ENCODE results near the gene WASHC2C.
A peak's percentile ranks its signal among the peaks of the same experiment; 100 is the strongest.
"Not testable (repeated sequence)": the region's sequence is repeated elsewhere in the genome, so short reads cannot be mapped to it uniquely, and the experiment has no call there.

Gene WASHC2C

DNA sequence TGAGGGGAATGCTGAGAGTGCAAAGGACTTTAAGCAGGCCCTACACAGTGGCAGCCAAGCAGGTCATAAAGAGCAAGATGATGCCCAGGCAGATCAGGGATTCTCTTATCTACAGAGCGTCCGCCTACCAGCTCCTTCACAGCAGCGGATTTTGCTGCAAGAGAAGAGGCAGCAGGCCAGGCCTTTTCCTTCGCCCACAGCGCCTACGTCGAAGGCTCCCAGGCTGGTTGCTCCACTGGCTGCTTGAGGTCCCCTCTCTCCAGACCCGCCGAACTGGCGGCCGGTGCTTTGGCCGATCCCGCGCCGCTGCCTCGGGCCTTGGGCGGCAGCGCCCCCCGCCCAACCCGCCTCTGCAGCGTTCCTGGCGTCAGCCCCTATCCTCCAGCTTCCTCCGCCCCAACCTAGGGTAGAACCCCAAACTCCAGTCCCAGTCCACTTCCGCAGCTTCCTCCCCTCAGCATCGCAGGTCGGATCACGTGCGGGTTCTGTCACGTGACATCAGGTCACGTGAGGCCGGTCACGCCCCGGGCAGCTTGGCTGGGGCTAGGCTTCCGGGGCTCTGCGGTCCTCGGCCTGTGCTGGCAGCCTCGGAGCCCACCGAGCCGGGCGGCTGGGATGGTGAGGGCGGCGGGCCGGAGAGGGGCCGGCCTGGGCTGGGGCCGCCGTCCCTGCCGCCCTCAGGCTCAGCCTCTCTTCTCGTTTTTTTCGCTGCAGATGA is at the start of gene WASHC2C:
Gene WASHC2C (plus strand): TSS at position 564 of the 718 bp plus-strand sequence. CDS start 52 bp downstream, at position 616.
- peak; percentile 85 to 97 (median 94) for DNase-seq (ENCODE audit: low read depth in 4 of 4, low spot score in 1 of 4)

DNA sequence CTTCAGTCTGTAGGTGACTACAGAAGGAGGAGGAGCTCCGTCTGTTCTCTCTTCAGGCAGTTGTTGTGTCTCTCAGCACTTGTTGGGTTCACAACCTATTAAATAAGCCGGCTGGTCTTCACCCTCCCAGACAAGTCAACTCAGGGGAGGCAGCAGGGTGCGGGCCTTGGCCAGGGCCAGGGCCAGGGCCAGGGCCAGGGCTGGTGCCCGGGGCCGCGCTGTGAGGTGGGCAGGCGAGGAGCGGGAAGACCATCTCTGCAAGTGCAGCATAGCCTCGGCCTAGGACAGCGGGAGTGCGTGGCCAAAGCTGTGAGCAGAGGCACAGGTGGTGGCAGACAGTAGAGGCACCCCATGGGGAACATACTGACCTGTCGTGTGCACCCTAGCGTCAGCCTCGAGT is 48.6 kb upstream of the WASHC2C start:
- not testable (repeated sequence) for DNase-seq (ENCODE audit: low read depth in 4 of 4, low spot score in 1 of 4)

- DNase-seq (ENCODE audit: low read depth in 4 of 4, low spot score in 1 of 4) = not testable (repeated sequence)
These were observed 16.8 kb upstream of the WASHC2C start for GRCh38 chr10:45710200-45710796.

DNA sequence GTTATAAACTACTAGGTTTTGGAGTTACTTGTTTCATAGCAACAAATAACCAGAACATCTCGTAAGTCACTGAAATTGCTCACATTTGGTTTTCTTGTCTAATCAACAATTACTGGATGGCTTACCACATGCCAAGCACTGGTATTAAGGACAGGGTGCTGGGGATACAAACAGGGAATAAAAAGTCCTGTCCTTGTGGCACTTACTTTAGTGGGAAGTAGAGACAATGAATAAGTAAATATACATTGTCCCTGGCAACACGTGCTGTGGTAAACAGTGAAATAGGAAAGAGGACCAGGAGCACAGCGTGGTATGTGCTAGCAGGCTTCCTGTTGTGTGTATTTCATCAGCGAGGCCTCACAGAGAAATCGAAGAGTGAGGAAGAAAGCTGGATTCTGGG is 15.8 kb upstream of the WASHC2C start:
- not testable (repeated sequence) for DNase-seq (ENCODE audit: low read depth in 4 of 4, low spot score in 1 of 4)

DNA sequence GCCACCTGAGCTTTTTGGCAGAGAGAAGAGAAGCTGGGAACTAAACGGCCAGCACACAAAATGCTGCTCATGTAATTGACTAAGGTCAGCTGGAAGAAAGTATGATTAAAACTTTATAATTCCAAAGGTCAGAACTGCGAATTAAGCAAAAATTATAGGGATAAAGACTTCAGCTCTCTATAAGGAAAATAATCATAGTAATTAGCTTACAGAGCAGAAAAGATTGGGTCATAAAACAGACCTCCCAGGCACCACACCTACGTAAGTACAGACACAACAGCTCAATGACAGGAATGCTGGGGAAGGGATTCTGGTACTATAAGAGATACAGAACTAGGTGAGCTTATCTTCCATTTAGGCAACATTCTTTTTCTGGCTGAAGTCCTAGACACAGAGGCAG is 10.0 kb upstream of the WASHC2C start:
- not testable (repeated sequence) for DNase-seq (ENCODE audit: low read depth in 4 of 4, low spot score in 1 of 4)

DNA sequence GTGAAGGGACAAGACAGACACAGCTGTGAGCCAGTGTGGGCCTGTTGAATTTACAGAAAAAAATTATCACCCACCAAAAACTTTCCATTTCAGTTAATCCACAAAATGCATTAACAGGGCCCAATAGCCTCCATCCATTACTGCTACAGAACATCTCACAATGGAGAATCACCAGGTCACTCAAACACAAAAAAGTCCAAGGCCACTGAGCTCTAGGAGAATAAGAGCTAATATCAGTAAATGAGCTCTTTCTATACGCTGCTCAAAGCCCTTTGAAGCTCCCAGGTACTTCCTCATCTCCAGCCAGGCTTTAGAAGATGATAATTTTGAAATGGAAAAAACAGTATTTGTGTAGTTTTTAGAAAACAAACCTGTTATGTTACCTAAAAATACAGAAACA is 9.4 kb upstream of the WASHC2C start:
- not testable (repeated sequence) for DNase-seq (ENCODE audit: low read depth in 4 of 4, low spot score in 1 of 4)

- DNase-seq (ENCODE audit: low read depth in 4 of 4, low spot score in 1 of 4) = not testable (repeated sequence)
These were observed 5.6 kb upstream of the WASHC2C start for GRCh38 chr10:45721503-45721902.

DNA sequence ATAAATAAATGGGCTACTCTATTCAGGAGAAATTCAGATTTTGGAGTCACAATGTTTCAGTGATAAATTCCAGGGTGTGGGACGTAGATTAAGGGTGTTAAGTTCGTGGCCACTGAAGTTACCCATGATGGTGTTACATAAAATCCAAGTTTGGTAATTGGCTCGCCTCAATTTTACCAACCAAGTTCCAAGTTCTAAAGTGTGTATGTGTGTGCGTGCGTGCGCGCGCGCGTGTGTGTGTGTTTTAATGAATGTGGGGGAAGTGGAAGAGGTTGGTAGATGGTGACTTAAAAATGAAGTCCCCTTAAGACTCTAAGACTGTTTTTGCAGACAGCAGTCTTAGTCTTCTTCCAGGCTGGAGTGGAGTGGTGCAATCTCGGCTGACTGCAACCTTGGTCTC is 3.2 kb upstream of the WASHC2C start:
- DNase-seq (ENCODE audit: low read depth in 4 of 4, low spot score in 1 of 4) = not testable (repeated sequence)

DNA sequence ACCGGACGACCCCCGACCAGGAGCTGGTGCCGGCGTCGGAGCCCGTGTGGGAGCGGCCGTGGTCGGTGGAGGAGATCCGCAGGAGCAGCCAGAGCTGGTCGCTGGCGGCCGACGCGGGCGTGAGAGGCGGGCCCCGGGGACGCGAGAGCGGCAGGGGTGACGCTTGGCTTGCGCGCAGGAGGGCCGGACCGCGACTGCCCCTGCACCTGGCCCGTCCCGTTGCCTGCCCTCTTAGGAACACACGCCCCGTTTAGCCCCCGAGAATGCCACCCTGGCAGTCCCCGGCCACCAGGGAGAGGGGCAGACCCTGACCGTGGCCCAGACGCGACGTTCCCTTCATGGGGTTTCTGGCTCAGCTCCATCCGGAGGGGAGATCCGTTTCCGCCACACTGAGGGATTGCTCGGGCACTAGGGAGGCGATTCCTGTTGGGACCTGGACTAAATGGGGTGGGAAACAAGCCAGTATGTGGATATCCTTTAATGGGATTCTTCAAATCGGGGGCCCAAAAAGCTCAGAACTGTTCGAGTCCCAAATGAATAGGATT is 427 bp downstream of the WASHC2C start:
- not testable (repeated sequence) for DNase-seq (ENCODE audit: low read depth in 4 of 4, low spot score in 1 of 4)

DNA sequence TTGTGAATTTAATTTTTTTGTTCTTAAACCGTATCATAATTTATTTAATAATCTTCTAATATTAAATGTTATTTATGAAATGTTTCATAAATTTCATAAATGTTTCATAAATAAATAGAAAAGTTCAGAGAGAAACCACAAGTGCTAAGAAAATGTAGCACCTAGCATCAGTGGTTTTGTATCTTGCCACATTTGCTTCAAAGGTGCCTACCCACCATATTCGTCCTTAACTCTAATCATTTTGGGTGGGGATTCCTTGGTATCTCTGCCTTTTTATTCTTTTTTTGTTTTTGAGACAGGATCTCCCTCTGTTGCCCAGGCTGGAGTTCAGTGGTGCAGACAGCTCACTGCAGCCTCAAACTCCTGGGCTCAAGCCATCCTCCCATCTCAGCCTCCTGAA is 7.4 kb downstream of the WASHC2C start:
- not testable (repeated sequence) for DNase-seq (ENCODE audit: low read depth in 4 of 4, low spot score in 1 of 4)

- not testable (repeated sequence) for DNase-seq (ENCODE audit: low read depth in 4 of 4, low spot score in 1 of 4)
These were observed 7.8 kb downstream of the WASHC2C start for GRCh38 chr10:45734867-45735266.

DNA sequence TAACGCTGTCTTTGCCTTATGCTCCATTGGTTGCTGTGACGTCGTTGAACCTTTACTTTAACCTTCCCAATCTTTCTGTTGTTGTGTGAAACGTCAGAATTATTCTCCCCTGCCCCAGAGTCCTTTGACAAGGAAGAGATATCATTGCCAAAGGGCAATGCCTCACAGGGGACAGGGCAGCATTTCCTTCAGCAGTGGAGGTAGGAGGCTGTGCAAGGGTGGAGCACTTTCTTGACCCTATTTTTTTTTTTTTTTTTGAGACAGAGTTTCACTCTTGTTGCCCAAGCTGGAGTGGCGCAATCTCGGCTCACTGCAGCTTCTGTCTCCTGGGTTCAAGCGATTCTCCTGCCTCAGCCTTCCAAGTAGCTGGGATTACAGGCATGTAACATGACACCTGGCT is 14.5 kb downstream of the WASHC2C start:
- not testable (repeated sequence) for DNase-seq (ENCODE audit: low read depth in 4 of 4, low spot score in 1 of 4)

- not testable (repeated sequence) for DNase-seq (ENCODE audit: low read depth in 4 of 4, low spot score in 1 of 4)
These were observed 14.9 kb downstream of the WASHC2C start for GRCh38 chr10:45742014-45742413.

- DNase-seq (ENCODE audit: low read depth in 4 of 4, low spot score in 1 of 4) = not testable (repeated sequence)
These were observed 24.1 kb downstream of the WASHC2C start for GRCh38 chr10:45751141-45751540.

DNA sequence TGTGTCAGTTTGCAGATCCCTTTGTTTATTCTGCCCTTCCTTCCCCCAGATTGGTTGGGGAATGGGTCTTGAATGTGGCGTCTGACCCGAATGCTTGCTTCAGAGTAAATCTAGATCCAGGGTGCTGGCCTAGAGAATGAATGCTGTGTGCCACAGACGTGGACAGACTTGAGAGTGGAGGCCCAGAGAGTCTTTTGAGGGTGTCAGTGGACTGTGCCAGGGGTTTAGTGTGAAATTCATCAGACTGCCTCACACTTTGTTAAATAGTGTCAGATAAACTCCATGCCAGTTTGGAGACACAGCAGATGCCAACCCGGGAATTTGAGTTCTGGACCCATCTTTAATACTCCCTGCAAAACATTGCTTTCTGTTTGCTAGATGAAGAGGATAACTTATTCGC is 25.1 kb downstream of the WASHC2C start:
- DNase-seq (ENCODE audit: low read depth in 4 of 4, low spot score in 1 of 4) = not testable (repeated sequence)

DNA sequence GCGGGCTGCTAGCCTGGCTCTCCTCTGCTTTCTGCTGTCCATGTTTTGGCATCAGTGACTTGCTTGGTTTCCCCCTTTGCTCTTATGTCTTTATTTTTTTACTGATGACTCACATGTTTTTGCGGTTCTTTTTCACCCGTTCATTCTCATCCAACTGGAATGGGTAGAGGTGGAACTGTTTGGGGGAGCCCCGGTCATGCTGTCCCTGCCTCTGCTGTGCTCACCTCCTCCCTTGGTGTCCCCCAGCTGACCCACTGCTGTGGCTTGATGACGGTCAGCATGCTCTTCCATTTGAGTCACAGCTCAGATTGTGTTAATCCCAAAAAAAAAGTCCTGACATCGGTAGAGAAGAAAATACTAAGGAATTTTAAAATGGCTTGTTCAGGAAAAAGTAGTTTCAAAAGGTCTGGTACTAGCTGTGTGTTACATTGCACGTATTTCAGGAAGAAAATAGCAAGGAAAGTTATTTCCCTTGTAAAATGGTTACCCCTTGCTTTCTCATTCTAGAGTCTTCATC is 27.0 kb downstream of the WASHC2C start:
- DNase-seq (ENCODE audit: low read depth in 4 of 4, low spot score in 1 of 4) = not testable (repeated sequence)

DNA sequence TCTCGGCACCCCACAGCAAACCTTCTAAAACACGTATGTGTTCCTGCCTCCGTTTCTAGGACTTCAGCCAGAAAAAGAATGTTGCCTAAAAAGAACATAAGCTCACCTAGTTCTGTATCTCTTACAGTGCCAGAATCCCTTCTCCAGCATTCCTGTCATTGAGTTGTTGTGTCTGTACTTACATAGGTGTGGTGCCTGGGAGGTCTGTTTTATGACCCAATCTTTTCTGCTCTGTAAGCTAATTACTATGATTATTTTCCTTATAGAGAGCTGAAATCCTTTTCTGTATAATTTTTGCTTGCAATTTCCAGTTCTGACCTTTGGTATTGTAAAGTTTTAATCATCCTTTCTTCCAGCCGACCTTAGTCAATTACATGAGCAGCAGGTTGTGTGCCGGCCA is 28.0 kb downstream of the WASHC2C start:
- DNase-seq (ENCODE audit: low read depth in 4 of 4, low spot score in 1 of 4) = not testable (repeated sequence)

DNA sequence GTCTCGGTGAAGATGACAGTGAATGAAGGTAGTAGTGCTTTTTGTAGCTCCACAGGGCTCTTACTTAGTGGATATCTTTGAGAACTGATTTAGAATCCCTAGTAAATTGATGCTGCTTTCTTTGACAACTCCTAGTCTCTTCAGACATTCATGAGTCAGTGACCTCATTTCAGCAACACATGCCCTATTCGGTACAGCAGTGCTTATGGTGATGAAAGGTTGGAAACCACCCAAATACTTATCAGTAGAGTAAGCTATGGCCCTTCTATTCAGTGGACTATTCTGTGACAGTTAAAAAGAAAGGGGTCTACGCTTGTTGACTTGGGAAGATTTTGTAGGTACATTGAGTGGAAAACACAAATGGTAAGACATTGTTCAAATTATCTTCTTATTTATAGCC is 29.0 kb downstream of the WASHC2C start:
- not testable (repeated sequence) for DNase-seq (ENCODE audit: low read depth in 4 of 4, low spot score in 1 of 4)

DNA sequence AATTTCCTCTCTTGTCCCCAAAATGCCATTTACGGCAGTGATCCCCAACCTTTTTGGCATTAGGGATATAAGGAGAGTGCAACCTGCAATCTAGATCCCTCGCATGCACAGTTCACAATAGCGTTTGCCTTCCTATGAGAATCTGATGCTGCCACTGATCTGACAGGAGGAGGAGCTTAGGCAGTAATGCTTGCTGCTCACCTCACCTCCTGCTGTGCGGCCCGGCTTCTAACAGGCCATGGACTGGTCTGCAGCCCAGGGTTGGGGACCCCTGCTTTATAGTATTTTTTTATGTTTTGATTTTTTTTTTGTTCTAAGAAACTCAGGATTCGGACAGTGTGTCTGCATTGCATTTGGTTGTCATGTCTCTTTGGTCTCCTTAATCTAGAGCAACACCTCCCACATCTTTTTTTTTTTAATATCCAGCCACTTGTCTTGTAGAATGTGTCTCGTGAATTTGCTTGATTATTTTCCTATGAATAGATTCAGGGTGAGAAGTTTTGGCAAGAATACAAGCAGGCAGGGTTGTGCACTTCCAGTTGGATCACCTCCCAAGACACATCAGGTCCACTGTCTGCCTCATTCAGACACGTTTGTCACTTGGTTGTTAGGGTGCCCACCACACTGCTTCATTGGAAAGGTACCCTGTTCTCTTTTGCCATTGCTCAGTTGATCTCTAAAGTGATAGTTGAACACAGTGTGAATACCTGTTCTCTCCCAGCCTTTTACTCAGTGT is 30.8 kb downstream of the WASHC2C start:
- not testable (repeated sequence) for DNase-seq (ENCODE audit: low read depth in 4 of 4, low spot score in 1 of 4)

- not testable (repeated sequence) for DNase-seq (ENCODE audit: low read depth in 4 of 4, low spot score in 1 of 4)
These were observed 34.6 kb downstream of the WASHC2C start for GRCh38 chr10:45761622-45762021.

GRCh38 chr10:45763037-45763436 is 36.0 kb downstream of the WASHC2C start:
- not testable (repeated sequence) for DNase-seq (ENCODE audit: low read depth in 4 of 4, low spot score in 1 of 4)
